GM21515 (cell line): ENCODE measurements around the gene ITGA2B.
A peak's percentile ranks its signal among the peaks of the same experiment; 100 is the strongest.
"Not testable (repeated sequence)": the region's sequence is repeated elsewhere in the genome, so short reads cannot be mapped to it uniquely, and the experiment has no call there.

Experiments used
- ATAC-seq: cut with Tn5 transposase; IDR thresholded peaks from one replicate; pipeline ENCODE4 v1.9.1; 2021; ENCODE audit not compliant: unreplicated experiment

The ITGA2B gene

DNA sequence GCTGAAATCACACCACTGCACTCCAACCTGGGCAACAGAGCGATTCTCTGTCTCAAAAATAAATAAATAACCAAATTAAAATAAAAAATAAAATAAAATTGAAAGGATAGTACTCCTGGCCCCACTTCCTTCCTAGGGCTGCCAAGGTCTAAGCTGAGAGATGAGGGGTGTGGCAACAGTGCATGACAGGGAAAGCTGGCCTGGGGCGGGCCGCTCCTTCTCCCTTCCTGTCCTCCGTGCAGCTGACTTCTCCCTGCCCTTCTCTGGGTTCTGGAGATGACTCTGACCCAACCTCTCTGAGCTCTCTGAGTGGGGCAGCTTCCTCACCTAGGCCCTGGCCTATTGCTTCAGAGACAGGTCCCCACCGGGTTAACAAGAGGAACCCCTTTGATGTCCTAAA is 56.1 kb downstream of the ITGA2B start:
- ATAC-seq: no peak

- ATAC-seq: no peak
Measured at GRCh38 chr17:44331249-44331760, 58.1 kb downstream of the ITGA2B start.

- not testable (repeated sequence) for ATAC-seq
Measured at GRCh38 chr17:44330263-44330662, 59.2 kb downstream of the ITGA2B start.

- ATAC-seq: not testable (repeated sequence)
Measured at GRCh38 chr17:44329516-44329915, 59.9 kb downstream of the ITGA2B start.

GRCh38 chr17:44327715-44328449 is 61.6 kb downstream of the ITGA2B start:
- no peak for ATAC-seq

- ATAC-seq: peak; percentile 39
Measured at GRCh38 chr17:44326861-44327444, 62.5 kb downstream of the ITGA2B start.

DNA sequence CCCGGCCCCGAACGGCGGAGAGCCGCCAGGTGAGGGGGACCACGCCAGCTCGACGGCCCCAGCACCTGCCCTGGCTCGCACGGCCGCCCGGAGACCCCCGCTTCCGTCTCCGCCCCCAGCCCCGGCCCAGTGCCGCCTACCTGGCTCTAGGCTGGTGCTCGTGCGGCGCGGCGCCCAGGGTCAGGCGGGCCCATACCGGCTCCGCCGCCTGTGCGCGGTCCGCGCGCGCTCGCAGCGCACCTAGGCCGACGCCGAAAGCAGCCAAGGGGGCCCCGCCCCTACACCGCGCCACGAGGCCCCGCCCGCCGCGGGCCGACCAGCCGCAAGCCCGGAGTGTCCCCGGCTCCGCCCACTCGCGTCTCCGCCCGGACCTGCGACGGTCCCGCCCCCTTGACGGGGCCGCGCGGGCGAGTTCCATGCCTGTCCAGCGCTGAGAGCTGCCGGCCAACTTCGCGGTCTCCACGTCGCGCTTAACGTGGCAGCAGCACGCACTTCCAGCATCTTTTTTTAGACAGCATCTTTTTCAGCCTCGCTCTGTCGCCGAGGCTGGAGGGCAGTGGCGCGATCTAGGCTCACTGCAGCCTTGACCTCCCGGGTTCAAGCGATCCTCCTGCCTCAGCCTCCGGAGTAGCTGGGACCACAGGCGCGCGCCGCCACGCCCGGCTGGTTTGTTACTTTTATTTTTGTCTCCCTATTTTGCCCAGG is 64.7 kb downstream of the ITGA2B start, which contains the start of gene SLC25A39:
Gene SLC25A39 (minus strand): TSS at position 253 of the 705 bp plus-strand sequence. CDS start 1,261 bp downstream, outside the sequence.
- ATAC-seq: peak; percentile 64

GRCh38 chr17:44324092-44324570 is 65.3 kb downstream of the ITGA2B start:
- ATAC-seq: no peak

GRCh38 chr17:44323359-44324091 is 65.9 kb downstream of the ITGA2B start:
- ATAC-seq: no peak

DNA sequence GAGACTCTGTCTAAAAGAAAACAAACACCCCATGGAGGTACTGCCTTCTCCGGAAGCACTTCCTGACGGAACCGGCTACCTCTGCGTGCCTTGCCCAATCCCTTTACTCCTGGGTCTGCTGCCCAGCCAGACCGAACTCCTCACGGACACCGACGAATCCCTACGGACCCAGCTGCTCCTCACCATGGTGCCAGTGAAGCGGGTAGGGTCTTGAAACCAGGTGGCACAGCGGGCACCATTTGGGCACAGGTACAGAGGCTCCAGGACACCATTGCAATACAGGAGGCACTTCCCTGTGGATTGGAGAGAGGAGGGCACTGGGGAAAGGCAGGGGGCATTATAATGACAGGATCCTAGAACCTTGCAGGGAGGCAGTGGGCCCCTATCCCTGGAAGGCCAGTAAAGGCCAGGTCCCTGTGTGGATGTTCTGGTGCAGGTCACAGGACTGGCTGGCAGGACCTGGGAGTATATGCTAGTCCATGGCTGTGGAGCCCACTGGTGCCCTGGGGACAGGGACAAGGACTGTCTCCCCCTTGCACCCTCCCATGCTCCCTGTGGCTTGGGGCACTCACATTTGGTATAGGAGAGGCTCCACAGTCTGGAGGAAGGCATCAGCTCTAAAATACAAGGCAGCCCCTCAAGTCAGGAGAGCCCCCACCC is 67.1 kb downstream of the ITGA2B start:
- no peak for ATAC-seq
